Measurements from ENCODE around the gene GPR62.
A peak's percentile ranks its signal among the peaks of the same experiment; 100 is the strongest.

GPR62 gene

DNA sequence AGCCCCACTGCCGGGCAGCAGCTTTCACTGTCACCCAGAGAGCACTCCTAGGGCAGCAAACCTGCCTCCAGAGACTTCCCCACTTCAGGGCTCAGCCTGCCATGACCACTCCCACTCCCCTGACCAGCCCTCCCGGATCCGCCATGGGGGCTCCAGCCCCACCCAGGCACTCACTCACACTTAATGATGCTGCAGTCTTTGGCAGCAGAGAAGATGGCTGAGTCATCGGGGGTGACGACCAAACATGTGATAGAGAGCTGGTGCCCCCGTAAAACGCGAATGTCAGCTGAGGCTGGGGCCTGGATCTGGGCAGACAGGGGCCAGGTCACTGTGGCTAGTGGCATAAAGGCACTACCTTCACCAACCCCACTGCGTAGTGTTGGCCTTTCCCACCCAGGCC lies 18.2 kb upstream of the GPR62 start:
- in situ Hi-C loops (cut with HindIII; ENCODE audit: low pct_ligation_motif_present, low pct_unique_long_range_greater_than_20kb, low sequenced_read_pairs): no loop called here

DNA sequence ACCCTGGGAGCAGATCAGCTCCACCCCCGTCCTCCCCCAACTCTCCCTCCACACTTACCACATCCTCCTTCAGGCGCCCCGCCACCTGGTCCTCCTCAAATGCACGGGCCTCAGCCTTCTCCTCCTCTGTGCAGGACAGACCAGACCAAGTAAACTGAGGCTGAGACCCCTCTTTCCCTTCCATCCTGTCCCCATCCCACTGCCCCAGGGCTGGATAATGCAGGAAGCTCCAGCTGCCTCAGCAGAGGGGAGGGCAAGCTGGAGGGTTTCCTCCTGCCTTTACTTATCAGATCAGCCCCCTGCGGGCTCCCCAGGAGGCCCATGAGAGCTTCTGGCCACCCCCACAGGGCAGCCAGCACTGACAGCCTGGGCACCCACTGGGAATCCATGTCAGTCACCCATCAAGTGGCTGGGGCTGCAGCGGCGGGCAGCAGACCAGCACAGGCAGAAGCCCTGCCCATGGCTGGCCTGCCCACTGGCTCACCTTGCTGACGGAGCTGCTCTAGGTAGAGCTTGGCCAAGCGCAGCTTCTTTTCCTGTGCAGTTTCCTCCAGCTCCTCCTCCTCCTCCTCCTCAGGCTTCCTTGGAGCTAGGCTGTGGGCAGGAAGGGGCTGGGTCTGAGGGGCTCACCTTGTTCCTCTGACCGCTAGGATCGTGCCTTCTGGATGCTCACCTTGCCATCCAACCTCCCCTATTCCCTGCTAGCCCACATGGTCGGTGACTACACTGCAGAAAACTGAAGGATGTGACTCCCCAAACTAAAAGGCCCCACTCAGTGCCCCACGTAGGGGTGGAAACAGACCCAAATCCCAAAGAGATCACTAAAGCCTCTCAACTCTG lies 17.4 kb upstream of the GPR62 start:
- in situ Hi-C loops (cut with HindIII; ENCODE audit: low pct_ligation_motif_present, low pct_unique_long_range_greater_than_20kb, low sequenced_read_pairs): no loop called here

More for the DNA sequence above, 18.2 kb upstream of the GPR62 start:
- no peak for DNase-seq

DNA sequence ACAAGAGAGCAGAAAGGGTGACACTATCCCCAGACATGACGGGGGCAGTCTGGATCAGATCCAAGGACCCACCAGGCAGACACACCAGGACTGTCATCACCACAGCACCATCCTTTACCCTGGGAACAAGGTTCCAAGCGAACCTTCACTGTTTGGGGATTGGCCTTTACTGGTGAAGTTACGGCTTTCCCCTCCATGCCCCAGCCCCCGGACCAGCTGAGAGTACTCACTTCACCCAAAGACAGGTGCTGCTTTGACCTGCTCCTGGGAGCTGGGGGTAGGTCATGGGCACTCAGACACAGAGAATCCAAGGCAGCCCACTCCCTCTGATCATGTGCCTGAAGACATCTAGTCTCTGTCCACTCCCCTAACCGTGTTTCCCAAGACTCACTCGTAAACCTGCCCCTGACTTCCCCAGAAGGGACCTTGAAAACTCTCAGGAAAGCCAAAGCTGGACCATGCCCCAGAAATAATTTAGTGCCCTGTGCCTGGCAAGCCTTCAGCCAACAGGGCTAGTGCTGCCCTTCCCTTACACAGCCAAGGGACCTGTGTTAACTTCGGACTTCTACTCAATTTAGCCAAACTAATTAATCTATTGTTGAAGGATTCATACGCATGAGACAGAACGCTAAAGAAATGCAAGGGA lies 16.3 kb upstream of the GPR62 start:
- no peak for DNase-seq
- in situ Hi-C loops (cut with HindIII; ENCODE audit: low pct_ligation_motif_present, low pct_unique_long_range_greater_than_20kb, low sequenced_read_pairs): no loop called here

More for the DNA sequence above, 17.4 kb upstream of the GPR62 start:
- no peak for DNase-seq

DNA sequence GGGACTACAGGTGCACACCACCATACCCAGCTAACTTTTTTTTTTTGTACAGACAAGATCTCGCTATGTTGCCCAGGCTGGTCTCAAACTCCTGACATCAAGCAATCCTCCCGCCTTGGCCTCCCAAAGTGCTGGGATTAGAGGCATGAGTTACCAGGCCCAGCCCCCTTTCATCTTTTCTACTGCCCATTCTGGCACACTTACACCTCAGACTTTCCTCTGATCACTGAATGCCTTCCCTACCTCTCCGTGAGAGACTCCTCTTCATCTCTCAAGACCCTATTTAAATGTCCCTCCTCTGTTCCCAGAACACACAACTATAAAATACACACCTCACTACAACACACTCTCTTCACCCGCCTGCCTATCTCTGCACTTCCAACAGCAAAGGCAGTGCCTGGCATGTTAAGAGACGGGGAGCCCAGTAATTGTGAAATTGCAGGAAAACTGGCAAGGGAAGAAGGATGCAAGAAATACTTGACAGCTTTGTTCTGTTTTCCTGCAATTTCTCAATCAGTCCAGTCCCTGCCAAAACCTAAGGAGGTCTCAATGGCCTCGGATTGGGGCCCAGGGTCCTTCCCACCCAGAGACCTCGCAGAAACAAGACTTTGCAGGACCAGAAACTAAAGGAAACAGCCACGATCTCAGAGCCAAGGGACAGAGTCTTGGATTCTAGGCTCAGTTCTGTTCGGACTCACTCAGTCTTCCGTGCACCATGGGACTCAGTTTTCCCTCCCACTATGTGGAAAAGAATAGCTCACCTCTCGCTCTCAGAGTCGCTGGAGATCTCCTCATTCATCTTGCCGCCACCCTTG lies 14.3 kb upstream of the GPR62 start:
- DNase-seq: no peak
- in situ Hi-C loops (cut with HindIII; ENCODE audit: low pct_ligation_motif_present, low pct_unique_long_range_greater_than_20kb, low sequenced_read_pairs): no loop called here

DNA sequence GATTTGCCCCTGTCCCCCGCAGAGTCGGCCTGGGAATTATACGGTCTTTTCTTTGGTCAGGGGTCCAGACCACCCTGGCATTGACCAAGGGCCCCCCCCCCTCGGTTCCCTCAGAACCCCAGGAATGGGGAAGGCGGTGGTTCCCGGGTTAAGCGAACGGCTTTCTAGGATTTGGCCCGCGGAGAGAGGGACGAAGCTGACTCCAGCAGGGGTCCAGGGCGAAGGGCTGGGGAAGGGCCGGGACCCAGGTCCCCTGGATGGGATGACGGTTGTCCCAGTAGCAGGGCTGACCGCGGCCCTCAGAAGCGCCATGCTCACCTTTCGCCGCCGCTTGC lies 13.8 kb upstream of the GPR62 start:
- DNase-seq: no peak
- in situ Hi-C loops (cut with HindIII; ENCODE audit: low pct_ligation_motif_present, low pct_unique_long_range_greater_than_20kb, low sequenced_read_pairs): no loop called here

DNA sequence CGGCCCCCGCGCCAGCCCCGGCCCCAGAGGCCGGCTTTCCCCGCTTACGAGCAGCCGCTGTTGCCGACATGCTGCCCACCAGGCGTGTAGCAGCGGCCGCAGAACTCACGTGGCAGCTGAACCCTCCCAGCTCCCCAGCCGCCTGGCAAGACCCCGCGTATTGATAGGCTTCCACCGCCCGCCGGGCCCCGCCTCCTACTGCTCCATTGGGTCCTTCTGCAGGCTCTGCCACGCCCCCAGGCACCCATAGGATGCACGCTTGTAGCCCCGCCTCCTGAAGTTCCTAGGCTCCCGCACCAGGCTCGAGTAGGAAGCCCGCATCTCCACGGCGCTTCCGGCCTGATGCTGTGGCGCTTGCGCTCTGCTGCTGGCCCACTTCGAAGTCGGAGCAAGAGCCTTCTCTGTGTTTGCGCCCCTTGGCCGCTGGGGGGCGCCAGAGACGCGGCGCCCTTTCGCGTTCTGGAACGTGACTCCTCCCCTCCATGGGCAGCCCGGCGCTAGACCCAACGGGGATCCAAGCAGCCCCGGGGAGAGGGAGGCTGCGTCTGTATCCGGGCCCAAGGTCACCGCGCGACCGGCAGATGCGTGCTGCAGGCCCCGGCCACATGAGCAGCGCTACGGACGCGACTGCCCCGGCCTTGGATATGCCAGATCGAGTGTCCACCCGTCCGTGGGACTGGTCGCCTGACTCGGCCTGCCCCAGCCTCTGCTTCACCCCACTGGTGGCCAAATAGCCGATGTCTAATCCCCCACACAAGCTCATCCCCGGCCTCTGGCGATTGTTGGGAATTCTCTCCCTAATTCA lies 13.2 kb upstream of the GPR62 start, which contains the start of the genes PARP3 and RRP9:
Gene PARP3 (plus strand): TSS at position 566 of the 805 bp plus-strand sequence. CDS start 993 bp downstream, outside the sequence.
Gene RRP9 (minus strand): TSS at position 107 of the 805 bp plus-strand sequence. CDS start 37 bp downstream, at position 70.
- in situ Hi-C loops (cut with HindIII; ENCODE audit: low pct_ligation_motif_present, low pct_unique_long_range_greater_than_20kb, low sequenced_read_pairs): no loop called here
- DNase-seq: peak; percentile 99

DNA sequence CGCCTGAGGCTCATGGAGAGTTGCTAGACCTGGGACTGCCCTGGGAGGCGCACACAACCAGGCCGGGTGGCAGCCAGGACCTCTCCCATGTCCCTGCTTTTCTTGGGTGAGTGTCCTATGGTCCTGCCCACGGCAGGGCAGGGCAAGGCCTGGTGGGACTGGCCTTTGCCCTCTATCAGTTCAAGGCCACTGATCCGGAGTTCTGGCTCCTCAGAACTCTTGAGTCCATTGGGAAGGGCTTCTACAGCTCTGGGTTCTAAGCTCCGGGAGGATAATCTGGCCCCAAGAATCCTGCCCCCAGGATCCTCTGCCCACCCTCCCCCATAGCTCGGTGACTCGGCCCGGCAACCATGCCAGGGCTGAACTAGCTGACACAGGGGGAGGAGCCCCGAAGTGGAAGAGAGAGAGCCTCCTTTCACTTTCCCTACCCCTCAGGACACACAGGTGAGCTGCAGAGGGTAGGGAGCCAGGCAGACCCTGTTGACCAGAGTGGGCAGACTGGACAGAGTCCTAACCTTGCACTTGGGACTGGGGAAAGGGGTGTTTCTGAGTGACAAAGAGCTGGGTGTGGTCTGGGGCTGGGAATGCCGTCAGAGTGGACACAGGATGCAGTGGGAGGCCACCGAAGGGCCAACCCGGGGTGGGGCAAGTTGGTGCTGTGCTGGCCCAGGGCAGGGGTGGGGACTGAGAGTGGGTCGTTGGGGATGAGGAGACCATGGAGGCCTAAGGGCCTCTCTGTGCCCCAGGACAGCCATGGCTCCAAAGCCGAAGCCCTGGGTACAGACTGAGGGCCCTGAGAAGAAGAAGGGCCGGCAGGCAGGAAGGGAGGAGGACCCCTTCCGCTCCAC lies 12.4 kb upstream of the GPR62 start:
- DNase-seq: peak; percentile 72
- in situ Hi-C loops (cut with HindIII; ENCODE audit: low pct_ligation_motif_present, low pct_unique_long_range_greater_than_20kb, low sequenced_read_pairs): no loop called here

DNA sequence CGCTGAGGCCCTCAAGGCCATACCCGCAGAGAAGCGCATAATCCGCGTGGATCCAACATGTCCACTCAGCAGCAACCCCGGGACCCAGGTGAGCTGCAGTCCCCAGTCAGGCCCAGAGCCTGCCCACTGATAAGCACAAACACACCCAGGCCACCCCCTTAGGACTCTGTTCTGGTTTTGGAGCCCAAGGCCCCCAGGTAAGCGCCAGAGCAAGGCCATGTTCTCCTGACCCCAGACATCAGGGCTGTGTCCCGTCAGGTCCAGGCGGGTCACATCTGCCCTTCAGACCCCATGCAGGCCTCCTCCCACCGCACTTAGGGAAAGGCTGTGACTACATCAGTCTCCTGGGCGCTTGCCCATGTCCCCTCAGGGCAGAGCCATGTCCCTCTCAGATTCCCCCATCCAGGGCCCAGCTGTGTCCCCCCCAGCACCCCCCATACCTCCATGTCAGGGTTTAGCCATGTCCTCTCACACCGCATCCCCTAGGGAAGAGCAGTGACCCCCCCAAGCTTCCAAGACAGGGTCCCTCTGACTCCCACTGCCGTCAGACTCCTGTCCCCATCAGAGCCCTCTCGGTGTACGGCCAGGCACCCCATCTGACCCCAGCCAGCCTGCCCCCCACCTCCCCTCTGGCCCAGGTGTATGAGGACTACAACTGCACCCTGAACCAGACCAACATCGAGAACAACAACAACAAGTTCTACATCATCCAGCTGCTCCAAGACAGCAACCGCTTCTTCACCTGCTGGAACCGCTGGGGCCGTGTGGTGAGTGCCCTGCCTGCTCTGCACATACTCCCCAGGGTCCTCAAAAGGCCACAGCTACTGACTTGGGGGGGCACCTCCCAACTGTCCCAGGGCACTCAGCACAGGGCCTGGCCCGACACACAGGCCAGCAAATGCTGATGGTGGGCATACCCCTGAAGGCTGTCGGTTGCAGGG lies 11.5 kb upstream of the GPR62 start:
- no peak for DNase-seq
- in situ Hi-C loops (cut with HindIII; ENCODE audit: low pct_ligation_motif_present, low pct_unique_long_range_greater_than_20kb, low sequenced_read_pairs): no loop called here

DNA sequence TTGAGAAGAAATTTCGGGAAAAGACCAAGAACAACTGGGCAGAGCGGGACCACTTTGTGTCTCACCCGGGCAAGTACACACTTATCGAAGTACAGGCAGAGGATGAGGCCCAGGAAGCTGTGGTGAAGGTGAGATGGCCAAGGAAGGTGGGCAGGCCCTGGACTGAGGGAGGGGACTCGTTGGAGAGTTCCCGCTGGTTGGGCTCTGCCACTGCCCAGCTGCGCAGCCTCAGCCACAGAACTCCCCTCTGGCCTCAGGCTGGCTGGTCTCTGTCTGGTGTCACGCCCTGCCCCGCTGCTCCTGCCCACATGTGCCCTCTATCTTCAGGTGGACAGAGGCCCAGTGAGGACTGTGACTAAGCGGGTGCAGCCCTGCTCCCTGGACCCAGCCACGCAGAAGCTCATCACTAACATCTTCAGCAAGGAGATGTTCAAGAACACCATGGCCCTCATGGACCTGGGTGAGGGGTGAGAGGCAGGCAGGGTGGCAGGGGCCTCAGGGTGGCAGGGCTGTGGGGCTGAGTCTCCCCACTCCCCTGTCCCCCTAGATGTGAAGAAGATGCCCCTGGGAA lies 10.6 kb upstream of the GPR62 start:
- no peak for DNase-seq
- in situ Hi-C loops (cut with HindIII; ENCODE audit: low pct_ligation_motif_present, low pct_unique_long_range_greater_than_20kb, low sequenced_read_pairs): no loop called here

DNA sequence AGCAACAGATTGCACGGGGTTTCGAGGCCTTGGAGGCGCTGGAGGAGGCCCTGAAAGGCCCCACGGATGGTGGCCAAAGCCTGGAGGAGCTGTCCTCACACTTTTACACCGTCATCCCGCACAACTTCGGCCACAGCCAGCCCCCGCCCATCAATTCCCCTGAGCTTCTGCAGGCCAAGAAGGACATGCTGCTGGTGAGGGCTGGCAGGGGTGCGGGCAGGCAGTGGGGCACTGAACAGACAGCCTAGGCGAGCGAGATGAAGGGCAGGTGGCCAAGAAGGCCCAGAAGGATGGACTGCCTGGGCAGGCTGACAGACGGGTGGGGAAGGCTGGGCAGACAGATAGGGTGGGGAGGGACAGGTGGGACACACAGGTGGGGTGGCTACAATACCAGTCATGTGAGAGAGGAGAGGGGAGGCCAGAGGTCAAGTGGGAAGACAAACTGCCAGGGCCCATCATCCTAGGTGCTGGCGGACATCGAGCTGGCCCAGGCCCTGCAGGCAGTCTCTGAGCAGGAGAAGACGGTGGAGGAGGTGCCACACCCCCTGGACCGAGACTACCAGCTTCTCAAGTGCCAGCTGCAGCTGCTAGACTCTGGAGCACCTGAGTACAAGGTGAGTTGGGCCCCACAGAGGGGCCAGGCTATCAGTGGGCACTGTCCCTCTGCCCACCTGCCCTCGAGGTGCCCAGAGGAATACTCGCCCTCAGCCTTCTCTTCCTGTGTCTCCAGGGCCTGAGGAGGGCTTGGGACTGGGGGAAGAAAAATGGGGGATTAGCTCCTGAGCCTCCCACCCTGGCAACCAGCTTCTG lies 9.9 kb upstream of the GPR62 start:
- in situ Hi-C loops (cut with HindIII; ENCODE audit: low pct_ligation_motif_present, low pct_unique_long_range_greater_than_20kb, low sequenced_read_pairs): no loop called here
- no peak for DNase-seq

DNA sequence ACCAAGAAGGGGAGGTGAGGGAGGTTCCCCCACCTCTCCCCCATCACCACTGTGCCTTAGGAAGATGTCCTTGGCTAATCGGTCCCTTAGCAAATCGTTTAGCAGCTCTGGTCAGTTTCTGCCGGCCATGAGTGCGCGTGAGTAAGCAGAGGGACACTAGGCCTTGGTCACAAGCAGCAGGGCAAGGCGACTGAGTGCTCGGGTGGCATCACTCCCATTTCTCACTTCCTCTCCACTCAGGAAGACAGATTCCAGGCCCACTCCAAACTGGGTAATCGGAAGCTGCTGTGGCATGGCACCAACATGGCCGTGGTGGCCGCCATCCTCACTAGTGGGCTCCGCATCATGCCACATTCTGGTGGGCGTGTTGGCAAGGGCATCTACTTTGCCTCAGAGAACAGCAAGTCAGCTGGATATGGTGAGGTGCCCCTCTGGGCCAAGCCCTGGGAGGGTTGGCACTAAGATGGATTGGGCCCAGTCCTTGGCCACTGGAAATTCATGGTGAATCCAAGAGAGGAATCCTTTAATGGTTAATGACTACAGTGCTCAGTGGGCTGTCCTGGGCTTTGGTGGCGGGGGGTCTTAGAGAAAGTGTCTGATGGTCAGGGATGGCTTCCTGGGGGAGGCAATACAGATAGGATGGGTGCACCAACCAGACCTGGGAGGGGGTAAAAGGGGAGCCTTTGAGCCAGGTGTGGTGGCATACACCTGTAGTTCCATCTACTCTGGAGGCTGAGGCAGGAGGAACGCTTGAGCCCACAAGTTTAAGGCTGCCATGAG lies 9.1 kb upstream of the GPR62 start:
- no peak for DNase-seq
- in situ Hi-C loops (cut with HindIII; ENCODE audit: low pct_ligation_motif_present, low pct_unique_long_range_greater_than_20kb, low sequenced_read_pairs): no loop called here

DNA sequence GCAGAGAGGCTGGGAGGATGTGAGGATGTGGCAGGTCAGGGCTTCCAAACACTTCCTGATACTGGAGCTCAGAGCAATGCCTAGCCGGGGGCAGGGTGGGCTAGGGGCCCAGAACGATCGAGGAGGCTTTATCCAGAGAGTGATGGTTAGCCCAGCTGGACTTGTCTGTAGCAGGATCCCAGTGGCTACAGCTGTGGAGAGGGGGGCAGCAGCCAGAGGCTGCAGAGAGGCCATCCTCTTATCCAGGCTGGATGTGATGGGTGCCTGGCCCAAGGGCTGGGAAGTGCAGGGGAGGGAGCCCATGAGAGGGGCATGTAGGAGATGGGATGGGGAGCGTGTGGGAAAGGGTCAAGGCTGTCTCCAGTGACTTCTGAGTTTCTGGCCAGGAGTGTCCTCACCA lies 8.4 kb upstream of the GPR62 start:
- no peak for DNase-seq
- in situ Hi-C loops (cut with HindIII; ENCODE audit: low pct_ligation_motif_present, low pct_unique_long_range_greater_than_20kb, low sequenced_read_pairs): no loop called here

DNA sequence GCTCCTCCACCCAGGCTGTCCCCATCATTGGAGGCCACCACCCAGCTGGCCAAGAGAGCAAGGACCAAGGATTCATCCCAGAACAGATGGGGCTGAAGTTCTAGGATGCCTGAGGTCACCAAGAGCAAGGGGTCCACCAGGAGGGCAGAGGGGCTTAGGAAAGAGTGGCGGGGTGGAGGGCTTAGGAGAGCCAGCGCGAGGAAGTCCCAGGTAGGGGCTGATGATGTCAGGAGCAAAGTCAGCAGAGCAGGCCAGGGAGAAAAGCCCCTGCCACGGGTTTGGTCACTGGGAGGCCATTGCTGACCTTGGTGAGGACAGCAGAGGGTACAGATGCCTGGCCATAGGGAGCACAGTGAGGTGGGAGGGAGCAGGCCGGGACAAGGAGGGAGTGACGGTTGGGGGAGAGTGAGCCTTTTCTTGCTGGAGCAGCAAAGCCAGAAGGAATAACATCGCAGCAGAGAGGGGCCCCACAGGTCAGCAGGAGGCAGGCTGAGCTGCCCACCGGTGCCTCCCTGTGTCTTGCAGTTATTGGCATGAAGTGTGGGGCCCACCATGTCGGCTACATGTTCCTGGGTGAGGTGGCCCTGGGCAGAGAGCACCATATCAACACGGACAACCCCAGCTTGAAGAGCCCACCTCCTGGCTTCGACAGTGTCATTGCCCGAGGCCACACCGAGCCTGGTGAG lies 7.8 kb upstream of the GPR62 start:
- no peak for DNase-seq
- in situ Hi-C loops (cut with HindIII; ENCODE audit: low pct_ligation_motif_present, low pct_unique_long_range_greater_than_20kb, low sequenced_read_pairs): no loop called here

DNA sequence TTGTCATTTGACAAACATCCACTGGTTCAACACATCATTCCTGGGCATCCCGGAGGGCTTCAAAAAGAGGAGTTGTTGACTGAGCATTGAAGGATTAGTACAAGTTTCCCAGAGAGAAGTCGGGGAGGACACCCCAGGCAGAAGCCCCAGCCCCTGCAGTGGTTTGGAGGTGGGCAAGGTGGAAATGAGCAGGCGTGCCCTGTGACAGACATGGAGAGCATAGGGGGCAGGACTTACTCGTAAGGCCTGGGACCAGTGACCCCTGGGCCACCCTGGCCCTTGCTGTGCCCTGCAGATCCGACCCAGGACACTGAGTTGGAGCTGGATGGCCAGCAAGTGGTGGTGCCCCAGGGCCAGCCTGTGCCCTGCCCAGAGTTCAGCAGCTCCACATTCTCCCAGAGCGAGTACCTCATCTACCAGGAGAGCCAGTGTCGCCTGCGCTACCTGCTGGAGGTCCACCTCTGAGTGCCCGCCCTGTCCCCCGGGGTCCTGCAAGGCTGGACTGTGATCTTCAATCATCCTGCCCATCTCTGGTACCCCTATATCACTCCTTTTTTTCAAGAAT lies 7.1 kb upstream of the GPR62 start:
- in situ Hi-C loops (cut with HindIII; ENCODE audit: low pct_ligation_motif_present, low pct_unique_long_range_greater_than_20kb, low sequenced_read_pairs): no loop called here

More for the DNA sequence above, 7.1 kb upstream of the GPR62 start:
- no peak for DNase-seq
